GM19467 (cell line): ENCODE measurements around the gene CACNG8.
"Not testable (repeated sequence)": the region's sequence is repeated elsewhere in the genome, so short reads cannot be mapped to it uniquely, and the experiment has no call there.

Experiments
- ATAC-seq: cut with Tn5 transposase; IDR thresholded peaks from one replicate; pipeline ENCODE4 v1.9.1; 2021; ENCODE audit warnings: mild to moderate bottlenecking, moderate library complexity; ENCODE audit not compliant: unreplicated experiment

Gene CACNG8

GRCh38 chr19:54030895-54031586, 68.3 kb downstream of the CACNG8 start:
- ATAC-seq = no peak

DNA sequence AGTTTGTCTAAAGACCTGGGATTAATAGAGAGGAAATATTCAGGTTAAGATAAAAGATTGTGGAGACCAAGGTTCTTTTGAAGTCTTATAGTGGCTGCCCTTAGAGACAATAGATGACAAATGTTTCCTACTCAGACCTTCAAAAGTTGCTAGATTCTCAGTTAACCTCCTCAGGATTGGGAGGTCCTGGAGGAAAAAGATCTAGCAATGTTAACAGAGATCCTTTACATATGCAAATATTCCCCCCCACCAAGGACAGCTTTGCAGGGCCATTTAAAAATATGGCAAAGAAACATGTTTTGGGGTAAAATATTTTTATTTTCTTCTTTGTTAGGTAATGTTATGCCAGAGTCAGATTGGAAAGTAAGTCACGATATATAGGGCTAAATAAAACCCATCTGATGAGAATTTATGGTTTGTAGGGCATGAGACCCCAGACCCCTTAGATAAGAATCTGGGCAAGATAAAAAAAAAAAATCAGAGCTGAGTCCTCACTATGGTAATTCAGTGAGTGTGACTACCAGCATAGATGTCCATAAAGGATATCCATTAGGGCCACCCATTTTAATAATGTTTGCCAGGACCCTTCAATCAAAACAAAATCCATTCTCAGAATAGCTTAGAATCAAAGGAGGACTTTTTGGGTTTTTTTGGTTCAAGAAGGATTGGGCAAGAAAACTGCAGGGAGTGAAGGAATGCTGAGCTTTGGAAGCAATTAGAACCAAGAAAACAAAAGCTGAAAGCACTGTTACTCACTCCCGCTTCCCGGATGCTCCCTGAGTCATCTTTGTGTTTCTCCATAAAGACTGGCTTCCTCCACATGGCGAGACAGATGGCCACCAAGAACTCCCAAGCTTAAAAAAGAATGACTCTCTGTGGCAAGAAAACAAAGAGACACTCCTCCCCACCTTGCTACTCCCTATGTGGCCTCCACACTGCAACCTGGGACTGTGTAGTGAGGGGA, 72.8 kb downstream of the CACNG8 start:
- no peak for ATAC-seq

DNA sequence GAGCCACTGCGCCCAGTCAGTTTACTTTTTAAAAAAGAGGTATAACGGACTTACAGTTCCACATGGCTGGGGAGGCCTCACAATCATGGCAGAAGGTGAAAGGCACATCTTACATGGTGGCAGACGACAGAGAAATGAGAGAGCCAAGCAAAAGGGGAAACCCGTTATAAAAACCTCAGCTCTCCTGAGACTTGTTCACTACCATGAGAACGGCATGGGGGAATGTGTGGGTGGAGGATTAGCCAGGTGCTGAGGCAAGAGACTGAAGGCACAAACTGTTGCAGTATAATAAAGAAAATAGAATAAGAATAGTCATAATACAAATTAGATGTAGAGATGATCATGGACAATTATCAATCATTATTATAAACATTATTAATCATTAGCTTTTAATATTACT, 73.8 kb downstream of the CACNG8 start:
- ATAC-seq = not testable (repeated sequence)
